Neutrophil (primary cell): Measurements from ENCODE around the gene CEP104.

Source experiments
- H3K27ac ChIP-seq: fragments of 200-600 bp; sonication (generic); 2 replicates; pipeline ENCODE4 v1.5.1; 2016; ENCODE audit warnings: mild to moderate bottlenecking, moderate library complexity
- H3K27me3 ChIP-seq: fragments of 200-600 bp; sonication (generic); 2 replicates; pipeline ENCODE4 v1.6.0; 2016; ENCODE audit warnings: mild to moderate bottlenecking
- H3K36me3 ChIP-seq: fragments of 200-600 bp; sonication (generic); 2 replicates; pipeline ENCODE4 v1.5.1; 2017
- H3K4me1 ChIP-seq, 2 experiments: fragments of 200-600 bp in 1 of 2; sonication (generic) in 1 of 2; 1 replicate in 1 of 2; 2 replicates in 1 of 2; pipeline versions ENCODE4 v1.5.1 to v1.6.1; 2013 to 2016; ENCODE audit warnings: low read depth in 1 of 2, low read length in 1 of 2, mild to moderate bottlenecking in 1 of 2, moderate library complexity in 1 of 2; ENCODE audit not compliant: control insufficient read depth in 1 of 2, insufficient read depth in 1 of 2
- H3K4me3 ChIP-seq, 2 experiments: fragments of 200-600 bp in 1 of 2; sonication (generic) in 1 of 2; 1 replicate in 1 of 2; 2 replicates in 1 of 2; pipeline ENCODE4 v1.5.1; 2013 to 2016; ENCODE audit warnings: low read depth in 1 of 2, low read length in 1 of 2, mild to moderate bottlenecking in 1 of 2, moderate library complexity in 1 of 2
- H3K9me3 ChIP-seq: fragments of 200-600 bp; sonication (generic); 2 replicates; pipeline ENCODE4 v1.5.1; 2016
- CTCF ChIP-seq: fragments of 200-600 bp; sonication (generic); IDR thresholded peaks from 2 replicates; pipeline ENCODE4 v1.5.1; 2016; ENCODE audit warnings: antibody characterized with exemption

CEP104 gene

GRCh38 chr1:3773572-3774275 is 83.3 kb downstream of the CEP104 start:
- Histone ChIP-seq H3K9me3 (no peaks in the 10 kb centered on the region), H3K4me3 (no peak overlapping the region), H3K27me3 (peaks cover 69% of the 10 kb centered on the region), H3K4me1 (peaks cover 3 to 20% of the 10 kb centered on the region in 2 experiments), H3K27ac (no peak overlapping the region), H3K36me3 (peaks cover 13% of the 10 kb centered on the region)
- TF ChIP-seq CTCF: no peak

GRCh38 chr1:3772715-3773571 is 84.1 kb downstream of the CEP104 start, which contains the start of gene SMIM1:
Gene SMIM1 (plus strand): TSS chr1:3772749. CDS start chr1:3775374, 2,625 bp downstream.
- H3K4me3 ChIP-seq: peak within 1 kb of the TSS; percentile 52 to 59
- H3K27ac ChIP-seq: no peak within 1 kb of the TSS
- no peaks in the 10 kb centered on the region for H3K9me3 ChIP-seq
- peaks cover 5% of the 10 kb centered on the region for H3K36me3 ChIP-seq
- no peak for TF ChIP-seq CTCF
- peaks cover 3 to 20% of the 10 kb centered on the region in 2 experiments for H3K4me1 ChIP-seq
- H3K27me3 ChIP-seq: peaks cover 76% of the 10 kb centered on the region

- H3K9me3 ChIP-seq: no peaks in the 10 kb centered on the region
- TF ChIP-seq CTCF: no peak
- H3K4me1 ChIP-seq: peaks cover 3 to 20% of the 10 kb centered on the region in 2 experiments
- H3K27me3 ChIP-seq: peaks cover 80% of the 10 kb centered on the region
- no peak overlapping the region for H3K27ac ChIP-seq
- no peaks in the 10 kb centered on the region for H3K36me3 ChIP-seq
- H3K4me3 ChIP-seq: peak overlapping the region; percentile 43 to 59
Measured at GRCh38 chr1:3772027-3772714, 84.8 kb downstream of the CEP104 start.

- H3K27me3 ChIP-seq: peaks cover 83% of the 10 kb centered on the region
- H3K9me3 ChIP-seq: no peaks in the 10 kb centered on the region
- H3K27ac ChIP-seq: no peak overlapping the region
- TF ChIP-seq CTCF: no peak
- H3K4me1 ChIP-seq: peaks cover 3 to 20% of the 10 kb centered on the region in 2 experiments
- H3K36me3 ChIP-seq: no peaks in the 10 kb centered on the region
- H3K4me3 ChIP-seq: peak overlapping the region; percentile 43 to 59
Measured at GRCh38 chr1:3771108-3772026, 85.6 kb downstream of the CEP104 start.
